HCT116 (cell line): ENCODE measurements around the gene AZGP1. TPM values are rescaled to one million over a fixed set of nuclear protein-coding genes. Genes with fewer than 3 reads are reported as not detected.

ENCODE experiments used
- ATAC-seq: fragments of 200-7000 bp; cut with Tn5 transposase; 2 replicates; pipeline ENCODE4 v1.9.1; 2020; ENCODE audit warnings: mild to moderate bottlenecking, moderate library complexity
- BruUV-seq: library from RNA; stranded (reverse); fragments of 400-500 nt; replicated peaks from 2 replicates; lab custom pipeline; 2021; lab: Mats Ljungman, UMichigan
- CTCF ChIA-PET: fragments of 300-600 bp; sonication (Branson Sonifier 250); formaldehyde crosslinking; loops from one replicate; lab custom pipeline; 2021; ENCODE audit warnings: antibody characterized with exemption; lab: Charles Lee
- POLR2A ChIA-PET: fragments of 300-600, 350-600 bp; sonication (Branson Sonifier 250); formaldehyde crosslinking; loops from one replicate; lab custom pipeline; 2021; ENCODE audit warnings: antibody characterized with exemption; lab: Charles Lee
- RAD21 ChIA-PET, 2 experiments: fragments of 300-600 bp; sonication (Branson Sonifier 250); formaldehyde crosslinking; loops; one replicate each; lab custom pipeline; 2023; ENCODE audit warnings: low total read pairs in 2 of 2; ENCODE audit not compliant: uncharacterized antibody in 2 of 2, unreplicated experiment in 2 of 2, low non-redundant PET in 1 of 2; lab: Charles Lee
- DNase-seq: peaks from one replicate; pipeline ENCODE4 v3.0.0-alpha.2; 2010; ENCODE audit warnings: low read depth, low spot score
- H2AFZ ChIP-seq: fragments of 200-600 bp; shearing (Covaris generic), sonication (generic); 2 replicates; pipeline ENCODE4 v1.6.1; 2017; ENCODE audit warnings: low read depth, mixed run types, mixed read lengths, antibody characterized with exemption, low read length; ENCODE audit not compliant: poor library complexity, severe bottlenecking
- H3K27ac ChIP-seq: 2 replicates; pipeline ENCODE4 v1.5.1; 2012; ENCODE audit warnings: low read depth, low read length
- H3K27me3 ChIP-seq: fragments of 200-600 bp; sonication (generic); 2 replicates; pipeline ENCODE4 v1.6.1; 2016; ENCODE audit warnings: mixed run types, low read length, mixed read lengths; ENCODE audit not compliant: insufficient read depth
- H3K36me3 ChIP-seq, 2 experiments: fragments of 200-500 bp in 1 of 2; fragments of 200-600 bp in 1 of 2; sonication (Bioruptor generic) in 1 of 2; sonication (generic) in 1 of 2; 2 replicates each; pipeline versions ENCODE4 v1.5.1 to v1.6.1; 2014 to 2016; ENCODE audit warnings: low read length in 2 of 2, inconsistent platforms in 1 of 2, mixed read lengths in 1 of 2, mixed run types in 1 of 2; ENCODE audit not compliant: insufficient read depth in 2 of 2, control insufficient read depth in 1 of 2
- H3K4me1 ChIP-seq, 2 experiments: fragments of 200-600 bp in 1 of 2; sonication (generic) in 1 of 2; 2 replicates each; pipeline versions ENCODE4 v1.5.1 to v1.6.1; 2012 to 2017; ENCODE audit warnings: low read length in 2 of 2, inconsistent platforms in 1 of 2, mild to moderate bottlenecking in 1 of 2, mixed read lengths in 1 of 2, mixed run types in 1 of 2, moderate library complexity in 1 of 2; ENCODE audit not compliant: insufficient read depth in 2 of 2, control insufficient read depth in 1 of 2
- H3K4me2 ChIP-seq: fragments of 200-600 bp; sonication (generic); 2 replicates; pipeline ENCODE4 v1.6.1; 2017; ENCODE audit warnings: mixed run types, low read length, mixed read lengths
- H3K4me3 ChIP-seq, 2 experiments: fragments of 200-600 bp in 1 of 2; sonication (generic) in 1 of 2; replicated peaks in 1 of 2; 2 replicates each; pipeline ENCODE4 v1.5.1; 2011 to 2016; ENCODE audit warnings: low read length in 2 of 2, control low read depth in 1 of 2, low read depth in 1 of 2, mild to moderate bottlenecking in 1 of 2, mixed read lengths in 1 of 2, mixed run types in 1 of 2
- H3K79me2 ChIP-seq: fragments of 200-600 bp; sonication (generic); 2 replicates; pipeline ENCODE4 v1.6.1; 2017; ENCODE audit warnings: mild to moderate bottlenecking, mixed run types, low read length, moderate library complexity, mixed read lengths; ENCODE audit not compliant: insufficient read depth
- H3K9ac ChIP-seq: fragments of 200-600 bp; sonication (generic); 2 replicates; pipeline ENCODE4 v1.6.1; 2016; ENCODE audit warnings: low read length, mixed read lengths
- H3K9me2 ChIP-seq: fragments of 200-600 bp; sonication (generic), shearing (Covaris generic); 2 replicates; pipeline ENCODE4 v1.6.1; 2017; ENCODE audit warnings: mixed run types, mild to moderate bottlenecking, moderate library complexity; ENCODE audit not compliant: insufficient read depth
- H3K9me3 ChIP-seq, 2 experiments: fragments of 200-500 bp in 1 of 2; fragments of 200-600 bp in 1 of 2; sonication (Bioruptor generic) in 1 of 2; sonication (generic) in 1 of 2; 2 replicates each; pipeline ENCODE4 v1.6.1; 2014 to 2017; ENCODE audit warnings: low read length in 2 of 2, mixed read lengths in 2 of 2, inconsistent platforms in 1 of 2, low read depth in 1 of 2, mild to moderate bottlenecking in 1 of 2, mixed run types in 1 of 2, moderate library complexity in 1 of 2; ENCODE audit not compliant: control insufficient read depth in 1 of 2, insufficient read depth in 1 of 2
- H4K20me1 ChIP-seq: fragments of 200-600 bp; sonication (generic), shearing (Covaris generic); 2 replicates; pipeline ENCODE4 v1.6.1; 2017; ENCODE audit warnings: mixed run types, mild to moderate bottlenecking, moderate library complexity; ENCODE audit not compliant: insufficient read depth
- ATF3 ChIP-seq: IDR thresholded peaks from 2 replicates; pipeline ENCODE4 v1.6.1; 2012
- CEBPB ChIP-seq: IDR thresholded peaks from 2 replicates; pipeline ENCODE4 v1.6.1; 2012; ENCODE audit warnings: low read depth
- EZH2phosphoT487 ChIP-seq: fragments of 200-600 bp; IDR thresholded peaks from 2 replicates; pipeline ENCODE4 v1.6.1; 2018; ENCODE audit warnings: antibody characterized with exemption, borderline replicate concordance
- FOSL1 ChIP-seq: IDR thresholded peaks from 2 replicates; pipeline ENCODE4 v1.6.1; 2012; ENCODE audit warnings: low read depth
- MAX ChIP-seq: IDR thresholded peaks from 2 replicates; pipeline ENCODE4 v1.6.1; 2012
- POLR2A ChIP-seq: IDR thresholded peaks from 2 replicates; pipeline ENCODE4 v1.7.0; 2011; ENCODE audit warnings: borderline replicate concordance; ENCODE audit not compliant: insufficient read depth, insufficient read length; ENCODE audit errors: extremely low read depth
- POLR2AphosphoS5 ChIP-seq: IDR thresholded peaks from 2 replicates; pipeline ENCODE4 v1.6.1; 2011; ENCODE audit warnings: mild to moderate bottlenecking, low read depth, low read length, moderate library complexity
- RAD21 ChIP-seq: IDR thresholded peaks from 2 replicates; pipeline ENCODE4 v1.6.1; 2012; ENCODE audit warnings: low read depth, mild to moderate bottlenecking
- REST ChIP-seq: IDR thresholded peaks from 2 replicates; pipeline ENCODE4 v1.6.1; 2012; ENCODE audit warnings: low read depth
- SIN3A ChIP-seq: IDR thresholded peaks from 2 replicates; pipeline ENCODE4 v1.6.1; 2012; ENCODE audit warnings: low read depth
- intact Hi-C: fragments of 100-400 bp; cut with micrococcal nuclease; formaldehyde crosslinking; loops from 2 replicates; pipeline ENCODE4 v1.10.0; 2022
- total RNA-seq: library from RNA; stranded (reverse); gene quantifications from one replicate; pipeline ENCODE4 v1.2.1, GENCODE V29; 2021; ENCODE audit not compliant: unreplicated experiment
- TF ChIP-seq, protein P1 (sequence below): IDR thresholded peaks from 2 replicates; pipeline ENCODE4 v1.6.1; 2011; ENCODE audit warnings: mild to moderate bottlenecking, low read length, moderate library complexity; ENCODE audit not compliant: insufficient replicate concordance; ENCODE audit errors: extremely low read depth
- TF ChIP-seq, protein P2 (sequence below), 3 experiments: fragments of 200-600 bp in 1 of 3; sonication (generic) in 1 of 3; IDR thresholded peaks in 2 of 3; conservative IDR thresholded peaks in 1 of 3; 2 replicates each; pipeline ENCODE4 v1.5.1; 2012 to 2017; ENCODE audit warnings: low read depth in 2 of 3, low read length in 2 of 3, antibody characterized with exemption in 1 of 3, borderline replicate concordance in 1 of 3, control low read depth in 1 of 3, mild to moderate bottlenecking in 1 of 3, mixed read lengths in 1 of 3, mixed run types in 1 of 3, moderate library complexity in 1 of 3; ENCODE audit not compliant: insufficient read depth in 1 of 3

Gene AZGP1
- total RNA-seq, 1 experiment from 2014 or later: 1.1 TPM

DNA sequence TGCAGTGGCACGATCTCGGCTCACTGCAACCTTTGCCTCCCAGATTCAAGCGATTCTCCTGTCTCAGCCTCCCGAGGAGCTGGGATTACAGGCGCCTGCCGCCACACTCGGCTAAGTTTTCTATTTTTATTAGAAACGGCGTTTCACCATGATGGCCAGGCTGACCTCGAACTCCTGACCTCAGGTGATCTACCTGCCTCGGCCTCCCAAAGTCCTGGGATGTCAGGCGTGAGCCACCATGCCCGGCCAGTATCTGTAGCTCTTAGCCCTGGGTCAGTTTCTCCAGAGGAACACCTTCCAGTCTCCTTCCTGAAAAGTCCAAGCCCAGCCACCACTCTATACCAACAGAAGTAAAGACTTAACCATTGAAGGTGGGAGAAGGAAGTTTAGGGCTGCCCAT is 24.4 kb upstream of the AZGP1 start:
- Histone ChIP-seq H3K27ac (no peak overlapping the region), H3K9me2 (no peaks in the 10 kb centered on the region), H3K27me3 (no peaks in the 10 kb centered on the region), H3K9me3 (no peaks in the 10 kb centered on the region)
- no peak for DNase-seq
- intact Hi-C loops: no loop called here
- TF ChIP-seq CEBPB (no peak), SIN3A (no peak), FOSL1 (no peak), POLR2A (no peak), MAX (no peak), ATF3 (no peak), EZH2phosphoT487 (no peak), POLR2AphosphoS5 (no peak), REST (no peak), RAD21 (no peak)
- TF ChIP-seq, protein P1, sequence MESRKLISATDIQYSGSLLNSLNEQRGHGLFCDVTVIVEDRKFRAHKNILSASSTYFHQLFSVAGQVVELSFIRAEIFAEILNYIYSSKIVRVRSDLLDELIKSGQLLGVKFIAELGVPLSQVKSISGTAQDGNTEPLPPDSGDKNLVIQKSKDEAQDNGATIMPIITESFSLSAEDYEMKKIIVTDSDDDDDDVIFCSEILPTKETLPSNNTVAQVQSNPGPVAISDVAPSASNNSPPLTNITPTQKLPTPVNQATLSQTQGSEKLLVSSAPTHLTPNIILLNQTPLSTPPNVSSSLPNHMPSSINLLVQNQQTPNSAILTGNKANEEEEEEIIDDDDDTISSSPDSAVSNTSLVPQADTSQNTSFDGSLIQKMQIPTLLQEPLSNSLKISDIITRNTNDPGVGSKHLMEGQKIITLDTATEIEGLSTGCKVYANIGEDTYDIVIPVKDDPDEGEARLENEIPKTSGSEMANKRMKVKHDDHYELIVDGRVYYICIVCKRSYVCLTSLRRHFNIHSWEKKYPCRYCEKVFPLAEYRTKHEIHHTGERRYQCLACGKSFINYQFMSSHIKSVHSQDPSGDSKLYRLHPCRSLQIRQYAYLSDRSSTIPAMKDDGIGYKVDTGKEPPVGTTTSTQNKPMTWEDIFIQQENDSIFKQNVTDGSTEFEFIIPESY: no peak
- TF ChIP-seq, protein P2, sequence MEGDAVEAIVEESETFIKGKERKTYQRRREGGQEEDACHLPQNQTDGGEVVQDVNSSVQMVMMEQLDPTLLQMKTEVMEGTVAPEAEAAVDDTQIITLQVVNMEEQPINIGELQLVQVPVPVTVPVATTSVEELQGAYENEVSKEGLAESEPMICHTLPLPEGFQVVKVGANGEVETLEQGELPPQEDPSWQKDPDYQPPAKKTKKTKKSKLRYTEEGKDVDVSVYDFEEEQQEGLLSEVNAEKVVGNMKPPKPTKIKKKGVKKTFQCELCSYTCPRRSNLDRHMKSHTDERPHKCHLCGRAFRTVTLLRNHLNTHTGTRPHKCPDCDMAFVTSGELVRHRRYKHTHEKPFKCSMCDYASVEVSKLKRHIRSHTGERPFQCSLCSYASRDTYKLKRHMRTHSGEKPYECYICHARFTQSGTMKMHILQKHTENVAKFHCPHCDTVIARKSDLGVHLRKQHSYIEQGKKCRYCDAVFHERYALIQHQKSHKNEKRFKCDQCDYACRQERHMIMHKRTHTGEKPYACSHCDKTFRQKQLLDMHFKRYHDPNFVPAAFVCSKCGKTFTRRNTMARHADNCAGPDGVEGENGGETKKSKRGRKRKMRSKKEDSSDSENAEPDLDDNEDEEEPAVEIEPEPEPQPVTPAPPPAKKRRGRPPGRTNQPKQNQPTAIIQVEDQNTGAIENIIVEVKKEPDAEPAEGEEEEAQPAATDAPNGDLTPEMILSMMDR (IDR thresholded peaks at IDR 0.05 in 2 of 3, conservative IDR thresholded peaks at IDR 0.05 in 1 of 3; ENCODE audit: borderline replicate concordance in 1 of 3, insufficient read depth in 1 of 3, low read depth in 2 of 3, low read length in 2 of 3): no peak
- TF ChIP-seq, all 23 proteins: peak for 0
- no TSS peak for BruUV-seq
- POLR2A ChIA-PET: no interaction called here
- Histone ChIP-seq H2AFZ (no peak overlapping the region), H3K36me3 (no peaks in the 10 kb centered on the region), H3K4me1 (no peaks in the 10 kb centered on the region), H3K4me2 (no peak overlapping the region), H3K9ac (no peak overlapping the region), H4K20me1 (no peaks in the 10 kb centered on the region), H3K4me3 (no peak overlapping the region), H3K79me2 (no peaks in the 10 kb centered on the region)
- no peak for ATAC-seq
- RAD21 ChIA-PET: no interaction called here
- CTCF ChIA-PET: no interaction called here
